C4-2B (cell line): ENCODE data around the gene THBS2.
A peak's percentile ranks its signal among the peaks of the same experiment; 100 is the strongest.

Experiments
- CTCF ChIP-seq: fragments of 450-650 bp; conservative IDR thresholded peaks from 2 replicates; pipeline ENCODE4 v1.5.1; 2017; ENCODE audit warnings: mild to moderate bottlenecking
- ZFX ChIP-seq: fragments of 450-650 bp; IDR thresholded peaks from 2 replicates; pipeline ENCODE4 v1.6.1; 2017

DNA sequence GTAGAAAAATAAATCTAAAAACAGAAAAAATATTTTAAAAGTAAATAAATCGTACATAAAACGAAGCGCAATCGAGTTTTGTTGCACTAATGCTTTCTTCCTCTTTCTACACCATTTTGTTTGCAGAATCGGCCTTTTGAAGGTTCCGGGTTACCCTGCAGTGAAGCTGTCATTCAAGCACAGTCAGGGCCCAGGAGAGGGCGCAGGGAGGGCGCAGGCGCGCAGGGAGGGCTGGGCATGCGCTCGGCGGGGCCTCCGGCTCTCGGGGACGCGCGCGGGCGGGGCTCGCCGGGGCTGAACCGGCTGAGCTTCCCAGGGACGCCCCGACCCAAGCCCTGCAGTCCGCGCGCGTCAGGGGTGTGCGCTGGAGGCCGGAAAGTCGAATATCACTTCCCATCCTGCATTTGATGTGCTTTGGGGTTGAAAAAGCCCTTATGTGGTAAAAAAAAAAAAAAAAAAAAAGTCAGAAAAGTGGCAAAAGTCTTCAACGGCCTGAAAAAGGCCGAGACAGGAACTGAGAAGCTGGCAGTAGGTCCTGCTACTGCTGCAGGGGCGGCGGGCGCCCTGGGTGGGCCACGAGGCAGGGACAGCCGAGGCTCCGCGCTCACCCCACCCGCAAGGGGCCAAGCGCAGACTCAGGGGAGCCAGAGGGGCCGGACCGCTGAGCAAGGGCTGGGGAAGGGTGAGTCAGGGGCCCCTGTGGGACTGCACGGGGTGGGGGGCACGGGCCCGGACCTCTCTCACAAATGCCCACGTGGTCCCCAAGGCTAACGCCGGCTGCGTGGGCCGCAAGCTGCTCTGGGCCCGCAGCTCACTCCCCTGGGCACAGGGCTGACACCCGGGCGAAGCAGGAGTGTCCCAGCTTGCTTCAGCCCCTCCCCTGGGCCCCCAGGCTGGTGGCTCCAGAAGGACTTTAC, 40.5 kb downstream of the THBS2 start:
- TF ChIP-seq CTCF = peak; percentile 28
- no peak for TF ChIP-seq ZFX
